Measurements from ENCODE around the gene TUT7.

The TUT7 gene

GRCh38 chr9:86238861-86239770 lies 115.1 kb downstream of the TUT7 start:
- POLR2A ChIA-PET: no interaction called here
- Histone ChIP-seq H3K36me3 (ENCODE audit: control insufficient read depth in 2 of 2, insufficient read depth in 1 of 2, low read length in 2 of 2) (no peaks in the 10 kb centered on the region), H3K4me1 (ENCODE audit: control insufficient read depth, insufficient read depth, low read length) (no peaks in the 10 kb centered on the region), H3K9me3 (ENCODE audit: control insufficient read depth, insufficient read depth, low read depth, low read length) (no peaks in the 10 kb centered on the region), H3K27ac (ENCODE audit: extremely low read depth, low read depth, low read length) (no peak overlapping the region), H3K4me3 (ENCODE audit: low read depth, low read length) (no peak overlapping the region)
- CTCF ChIA-PET: interaction anchor here (0.6 to 2.4 kb wide), 16 partner anchors 11 to 1390 kb away, joined by 3 to 23 read pairs (median 4); no protein-coding TSS in a partner anchor
- TF ChIP-seq KLF10 (tag by site-specific recombination; IDR thresholded peaks at IDR 0.05): no peak
- TF ChIP-seq ZBTB20 (tag by site-specific recombination; IDR thresholded peaks at IDR 0.05): no peak
- no peak for TF ChIP-seq ZNF792 (tag by site-specific recombination; IDR thresholded peaks at IDR 0.05)
- TF ChIP-seq ZNF654 (tag by site-specific recombination; IDR thresholded peaks at IDR 0.05; ENCODE audit: low read depth): peak; percentile 38; the same call in 1 of the 2 replicates
- no peak for TF ChIP-seq REST (tag by site-specific recombination; IDR thresholded peaks at IDR 0.05)
